ENCODE measurements around the gene TNFRSF13B.
A peak's percentile ranks its signal among the peaks of the same experiment; 100 is the strongest.
"Not testable (repeated sequence)": the region's sequence is repeated elsewhere in the genome, so short reads cannot be mapped to it uniquely, and the experiment has no call there.

Gene TNFRSF13B

DNA sequence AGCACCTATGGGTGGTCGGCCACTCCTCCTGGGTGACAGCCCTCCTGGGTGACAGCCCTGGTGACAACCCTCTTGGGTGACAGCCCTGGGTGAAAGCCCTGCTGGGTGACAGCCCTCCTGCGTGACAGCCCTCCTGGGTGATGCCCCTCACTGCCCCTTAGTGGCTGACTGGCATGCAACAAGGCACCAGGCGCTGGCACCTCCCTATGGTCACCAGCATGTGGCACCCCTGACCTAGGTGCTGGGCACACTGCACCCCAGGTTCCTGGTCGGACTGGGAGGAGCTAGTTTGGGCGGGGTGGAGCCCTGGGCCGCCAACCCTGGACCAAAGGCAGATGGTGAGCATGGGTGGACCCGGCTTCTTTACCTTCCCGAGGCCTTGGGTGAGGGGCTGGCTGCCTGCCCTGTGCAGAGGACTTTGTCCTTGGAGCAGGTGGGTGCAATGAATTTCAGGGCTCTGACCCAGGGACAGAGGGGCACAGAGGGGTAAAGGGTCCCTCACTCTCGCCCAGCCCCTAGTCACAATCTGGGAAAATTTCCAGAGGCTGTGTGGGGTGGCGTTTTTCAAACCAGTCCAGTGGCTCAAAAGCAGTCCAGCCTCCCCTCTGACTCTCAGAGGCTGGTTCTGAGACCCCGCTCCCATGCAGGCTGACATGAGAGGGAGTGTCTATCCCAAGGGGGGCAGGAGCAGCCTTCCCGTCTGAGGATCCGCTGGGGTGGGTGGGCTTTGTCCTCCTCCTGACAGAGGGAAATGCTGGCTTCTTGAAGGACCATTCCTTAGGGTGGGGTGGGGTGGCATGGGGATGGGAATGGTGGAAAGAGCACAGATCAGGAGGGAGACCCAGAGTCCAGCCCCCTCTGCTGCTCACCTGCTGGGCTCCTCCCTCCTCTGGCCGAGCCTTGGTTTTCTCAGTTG lies 25.9 kb upstream of the TNFRSF13B start:
- Histone ChIP-seq H3K4me2 (ENCODE audit: low read length) (no peak overlapping the region), H3K79me2 (ENCODE audit: low read length) (no peaks in the 10 kb centered on the region), H3K27ac (ENCODE audit: low read length) (no peak overlapping the region), H3K9me3 (ENCODE audit: insufficient read depth, low read length) (no peaks in the 10 kb centered on the region), H3K4me1 (ENCODE audit: low read length) (peaks cover 7% of the 10 kb centered on the region; the same call in 1 of the 2 replicates), H3K36me3 (replicated peaks; ENCODE audit: low read depth, low read length) (no peaks in the 10 kb centered on the region), H3K27me3 (ENCODE audit: low read depth, low read length) (no peaks in the 10 kb centered on the region), H2AFZ (ENCODE audit: low read depth, low read length) (no peak overlapping the region), H3K9ac (ENCODE audit: low read length) (no peak overlapping the region), H4K20me1 (ENCODE audit: insufficient read depth, low read length) (no peaks in the 10 kb centered on the region), H3K4me3 (ENCODE audit: low read length) (no peak overlapping the region)
- no peak for TF ChIP-seq EZH2phosphoT487 (IDR thresholded peaks at IDR 0.05; ENCODE audit: low read depth)
- TF ChIP-seq, protein P1, sequence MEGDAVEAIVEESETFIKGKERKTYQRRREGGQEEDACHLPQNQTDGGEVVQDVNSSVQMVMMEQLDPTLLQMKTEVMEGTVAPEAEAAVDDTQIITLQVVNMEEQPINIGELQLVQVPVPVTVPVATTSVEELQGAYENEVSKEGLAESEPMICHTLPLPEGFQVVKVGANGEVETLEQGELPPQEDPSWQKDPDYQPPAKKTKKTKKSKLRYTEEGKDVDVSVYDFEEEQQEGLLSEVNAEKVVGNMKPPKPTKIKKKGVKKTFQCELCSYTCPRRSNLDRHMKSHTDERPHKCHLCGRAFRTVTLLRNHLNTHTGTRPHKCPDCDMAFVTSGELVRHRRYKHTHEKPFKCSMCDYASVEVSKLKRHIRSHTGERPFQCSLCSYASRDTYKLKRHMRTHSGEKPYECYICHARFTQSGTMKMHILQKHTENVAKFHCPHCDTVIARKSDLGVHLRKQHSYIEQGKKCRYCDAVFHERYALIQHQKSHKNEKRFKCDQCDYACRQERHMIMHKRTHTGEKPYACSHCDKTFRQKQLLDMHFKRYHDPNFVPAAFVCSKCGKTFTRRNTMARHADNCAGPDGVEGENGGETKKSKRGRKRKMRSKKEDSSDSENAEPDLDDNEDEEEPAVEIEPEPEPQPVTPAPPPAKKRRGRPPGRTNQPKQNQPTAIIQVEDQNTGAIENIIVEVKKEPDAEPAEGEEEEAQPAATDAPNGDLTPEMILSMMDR (IDR thresholded peaks at IDR 0.05; ENCODE audit: low read depth, low read length), result peak; percentile 30

DNA sequence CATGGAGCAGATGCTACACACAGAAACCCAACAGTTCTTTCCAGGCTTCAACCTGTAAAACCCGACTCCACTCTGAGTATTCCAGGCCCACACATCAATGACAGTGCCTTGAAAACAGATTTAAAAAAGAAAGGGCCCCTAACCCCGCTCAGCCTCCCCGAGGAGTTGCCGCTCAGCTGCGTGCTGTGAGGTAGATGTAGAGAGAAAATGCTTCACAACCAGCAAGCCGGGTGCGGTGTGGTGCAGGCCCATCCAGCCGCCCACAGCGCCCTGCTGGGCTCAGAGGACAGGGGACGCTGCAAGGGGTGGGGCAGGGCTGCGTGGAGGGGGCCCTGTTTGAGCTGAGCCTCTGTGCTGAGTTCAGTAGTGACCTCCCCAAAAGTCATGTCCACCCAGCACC lies 24.8 kb upstream of the TNFRSF13B start:
- H3K4me1 ChIP-seq (ENCODE audit: low read length); H3K4me3 ChIP-seq (ENCODE audit: low read length); H3K79me2 ChIP-seq (ENCODE audit: low read length); H3K27ac ChIP-seq (ENCODE audit: low read length); H4K20me1 ChIP-seq (ENCODE audit: insufficient read depth, low read length); H2AFZ ChIP-seq (ENCODE audit: low read depth, low read length); H3K36me3 ChIP-seq (replicated peaks; ENCODE audit: low read depth, low read length); H3K9me3 ChIP-seq (ENCODE audit: insufficient read depth, low read length); H3K4me2 ChIP-seq (ENCODE audit: low read length); H3K27me3 ChIP-seq (ENCODE audit: low read depth, low read length); H3K9ac ChIP-seq (ENCODE audit: low read length): not testable (repeated sequence)

DNA sequence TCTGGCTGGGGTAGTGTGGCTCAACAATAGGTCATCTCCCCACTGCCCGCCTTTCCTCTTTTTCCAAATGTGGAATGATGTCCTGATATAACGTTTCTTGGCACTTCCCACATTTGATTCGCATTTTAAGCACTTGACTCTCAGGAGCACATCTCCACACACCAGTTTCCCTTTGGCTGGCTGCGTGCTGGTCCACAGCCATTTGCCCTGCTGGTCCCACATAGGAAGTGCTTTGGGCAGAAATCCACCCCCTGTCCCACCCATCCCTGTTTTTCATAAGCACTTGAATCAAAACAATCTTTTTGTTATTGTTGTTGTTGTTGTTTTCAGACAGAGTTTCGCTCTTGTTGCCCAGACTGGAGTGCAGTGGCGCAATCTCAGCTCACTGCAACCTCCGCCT lies 24.0 kb upstream of the TNFRSF13B start:
- no peak overlapping the region for H3K4me3 ChIP-seq (ENCODE audit: low read length)
- no peaks in the 10 kb centered on the region for H4K20me1 ChIP-seq (ENCODE audit: insufficient read depth, low read length)
- H3K9me3 ChIP-seq (ENCODE audit: insufficient read depth, low read length), result no peaks in the 10 kb centered on the region
- TF ChIP-seq, protein P1 (IDR thresholded peaks at IDR 0.05; ENCODE audit: low read depth, low read length), result no peak
- TF ChIP-seq EZH2phosphoT487 (IDR thresholded peaks at IDR 0.05; ENCODE audit: low read depth), result no peak
- H3K9ac ChIP-seq (ENCODE audit: low read length), result no peak overlapping the region
- H3K4me1 ChIP-seq (ENCODE audit: low read length), result peaks cover 10% of the 10 kb centered on the region
- no peak overlapping the region for H3K4me2 ChIP-seq (ENCODE audit: low read length)
- no peak overlapping the region for H2AFZ ChIP-seq (ENCODE audit: low read depth, low read length)
- H3K79me2 ChIP-seq (ENCODE audit: low read length), result no peaks in the 10 kb centered on the region; the same call in 1 of the 2 replicates
- H3K36me3 ChIP-seq (replicated peaks; ENCODE audit: low read depth, low read length), result no peaks in the 10 kb centered on the region
- H3K27ac ChIP-seq (ENCODE audit: low read length), result no peak overlapping the region
- H3K27me3 ChIP-seq (ENCODE audit: low read depth, low read length), result no peaks in the 10 kb centered on the region

DNA sequence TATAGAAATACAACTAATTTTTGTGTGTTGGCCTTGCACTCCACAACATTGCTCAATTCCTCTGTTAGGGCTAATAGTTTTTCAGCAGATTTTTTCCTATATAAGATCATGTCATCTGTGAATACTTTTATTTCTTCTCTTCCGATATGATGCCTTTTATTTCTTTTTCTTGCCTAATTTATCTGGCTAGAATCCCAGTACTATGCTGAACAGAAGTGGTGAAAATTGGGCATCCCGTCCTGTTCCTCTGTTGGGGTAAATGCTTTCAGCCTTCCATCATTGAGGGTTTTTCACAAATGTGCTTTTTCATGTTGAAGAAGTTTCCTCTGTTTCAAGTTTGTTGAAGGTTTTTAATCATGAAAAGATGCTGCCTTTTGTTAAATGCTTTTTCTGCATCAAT lies 22.7 kb upstream of the TNFRSF13B start:
- Histone ChIP-seq H3K4me1 (ENCODE audit: low read length) (peaks cover 23% of the 10 kb centered on the region), H3K27ac (ENCODE audit: low read length) (no peak overlapping the region), H2AFZ (ENCODE audit: low read depth, low read length) (no peak overlapping the region), H3K79me2 (ENCODE audit: low read length) (no peaks in the 10 kb centered on the region; the same call in 1 of the 2 replicates), H3K4me2 (ENCODE audit: low read length) (no peak overlapping the region), H3K9ac (ENCODE audit: low read length) (no peak overlapping the region), H3K36me3 (replicated peaks; ENCODE audit: low read depth, low read length) (no peaks in the 10 kb centered on the region), H3K4me3 (ENCODE audit: low read length) (no peak overlapping the region), H4K20me1 (ENCODE audit: insufficient read depth, low read length) (no peaks in the 10 kb centered on the region), H3K9me3 (ENCODE audit: insufficient read depth, low read length) (no peaks in the 10 kb centered on the region), H3K27me3 (ENCODE audit: low read depth, low read length) (no peaks in the 10 kb centered on the region)
- TF ChIP-seq, protein P1 (IDR thresholded peaks at IDR 0.05; ENCODE audit: low read depth, low read length), result no peak
- TF ChIP-seq EZH2phosphoT487 (IDR thresholded peaks at IDR 0.05; ENCODE audit: low read depth), result no peak

Data from OCI-LY3 (cell line).